GM18505 (cell line): ENCODE measurements around the gene HEBP1.
"Not testable (repeated sequence)": the region's sequence is repeated elsewhere in the genome, so short reads cannot be mapped to it uniquely, and the experiment has no call there.

Experiments used
- ATAC-seq: cut with Tn5 transposase; IDR thresholded peaks from one replicate; pipeline ENCODE4 v1.9.1; 2021; ENCODE audit not compliant: unreplicated experiment
- POLR2A ChIP-seq: IDR thresholded peaks from 4 replicates; pipeline ENCODE4 v1.6.1; 2011; ENCODE audit warnings: borderline replicate concordance; ENCODE audit not compliant: insufficient read depth, insufficient read length; ENCODE audit errors: extremely low read depth

HEBP1 gene, protein sequence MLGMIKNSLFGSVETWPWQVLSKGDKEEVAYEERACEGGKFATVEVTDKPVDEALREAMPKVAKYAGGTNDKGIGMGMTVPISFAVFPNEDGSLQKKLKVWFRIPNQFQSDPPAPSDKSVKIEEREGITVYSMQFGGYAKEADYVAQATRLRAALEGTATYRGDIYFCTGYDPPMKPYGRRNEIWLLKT

GRCh38 chr12:12999959-13000615 lies at the start of gene HEBP1:
Gene HEBP1, minus strand, starts transcription at chr12:13000265. Its CDS starts 151 bp downstream, at chr12:13000114.
- ATAC-seq = peak; percentile 87
- no peak for TF ChIP-seq POLR2A

GRCh38 chr12:13049816-13050215 lies 49.8 kb upstream of the HEBP1 start:
- no peak for ATAC-seq
- no peak for TF ChIP-seq POLR2A

GRCh38 chr12:13046964-13047363 lies 46.9 kb upstream of the HEBP1 start:
- ATAC-seq = no peak
- no peak for TF ChIP-seq POLR2A

- TF ChIP-seq POLR2A = no peak
- ATAC-seq = no peak
These were observed 45.8 kb upstream of the HEBP1 start for GRCh38 chr12:13045816-13046215.

DNA sequence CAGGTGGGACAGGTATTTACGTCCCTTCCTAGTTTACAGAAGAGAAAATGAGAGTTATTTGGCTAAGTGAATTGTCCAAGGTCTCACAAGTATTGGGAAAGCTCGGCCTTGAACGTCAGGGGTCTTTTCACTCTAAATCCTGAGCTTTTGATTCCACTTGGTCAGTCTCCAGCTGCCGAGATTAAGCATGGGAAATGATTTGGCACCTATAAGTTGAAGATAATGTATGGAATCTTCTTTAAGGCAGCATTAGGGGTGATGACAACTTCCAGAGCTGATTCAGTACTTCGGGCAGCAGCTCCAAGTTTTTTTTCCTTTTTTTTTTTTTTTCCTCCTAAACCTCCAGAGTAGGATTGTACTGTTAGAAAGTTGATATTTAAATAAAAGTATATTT lies 44.8 kb upstream of the HEBP1 start:
- ATAC-seq = no peak

GRCh38 chr12:13044002-13044905 lies 44.2 kb upstream of the HEBP1 start, which contains the start of gene FAM234B:
Gene FAM234B, plus strand, starts transcription at chr12:13044381. Its CDS starts 23 bp downstream, at chr12:13044404.
- peak; percentile 81 for ATAC-seq
- TF ChIP-seq POLR2A = no peak

More for the DNA sequence above, 44.8 kb upstream of the HEBP1 start:
- TF ChIP-seq POLR2A = no peak

DNA sequence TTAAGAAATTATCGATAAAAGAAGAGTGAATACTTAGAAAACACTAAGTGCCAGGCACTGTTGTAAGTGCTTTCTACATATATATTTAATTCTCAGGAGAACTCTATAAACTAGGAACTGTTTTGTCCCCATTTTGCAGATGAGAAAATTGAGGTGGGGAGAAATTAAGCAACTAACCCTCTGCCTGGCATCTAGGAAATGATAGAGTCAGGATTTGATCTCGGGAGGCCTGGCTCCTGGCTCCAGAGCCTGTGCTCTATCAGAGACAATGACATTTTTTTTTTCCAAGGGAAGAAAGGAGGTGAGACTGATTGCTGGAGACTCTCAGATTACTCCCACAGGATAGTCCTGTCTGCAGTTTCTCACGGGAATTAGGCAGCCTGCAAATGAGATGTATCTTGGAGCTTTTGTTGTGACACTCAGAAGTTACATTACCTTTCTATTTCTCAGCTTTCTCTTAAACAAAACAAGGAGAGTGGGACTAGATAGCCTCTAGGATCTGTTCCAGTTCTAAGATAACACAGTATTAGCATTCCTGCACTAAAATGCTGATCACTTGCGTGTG lies 42.7 kb upstream of the HEBP1 start:
- ATAC-seq = no peak
- no peak for TF ChIP-seq POLR2A

GRCh38 chr12:13041224-13041623 lies 41.2 kb upstream of the HEBP1 start:
- TF ChIP-seq POLR2A = no peak
- no peak for ATAC-seq

DNA sequence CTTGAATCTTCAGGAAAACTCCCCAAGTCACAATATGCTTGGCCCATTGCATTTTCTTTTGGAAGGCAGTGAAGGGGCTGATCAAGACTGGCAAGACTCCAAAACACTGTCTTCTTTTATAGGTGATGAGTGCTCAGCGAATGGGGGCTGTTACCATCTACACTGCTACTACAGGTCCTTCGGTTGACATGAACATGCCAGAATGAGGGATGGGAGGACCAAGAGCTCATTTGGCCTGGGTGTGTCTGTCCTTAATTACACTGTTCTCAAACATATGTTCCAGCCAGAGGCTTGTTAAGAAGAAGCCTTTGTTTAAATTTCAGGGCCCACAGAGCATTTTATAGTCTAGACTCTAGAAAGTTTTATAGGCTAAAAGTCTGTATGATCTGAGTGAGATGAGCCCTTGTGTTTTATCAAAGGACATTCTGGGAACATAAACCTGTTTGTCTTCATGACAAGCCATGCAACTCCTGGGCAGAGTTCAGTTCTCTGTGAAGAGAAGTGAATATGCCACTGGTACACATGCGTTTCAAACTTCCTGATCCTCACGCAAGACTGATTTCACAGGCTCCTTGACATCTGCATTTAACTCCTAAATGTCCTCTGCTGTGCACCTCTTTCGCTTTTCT lies 39.4 kb upstream of the HEBP1 start:
- TF ChIP-seq POLR2A = no peak
- no peak for ATAC-seq

DNA sequence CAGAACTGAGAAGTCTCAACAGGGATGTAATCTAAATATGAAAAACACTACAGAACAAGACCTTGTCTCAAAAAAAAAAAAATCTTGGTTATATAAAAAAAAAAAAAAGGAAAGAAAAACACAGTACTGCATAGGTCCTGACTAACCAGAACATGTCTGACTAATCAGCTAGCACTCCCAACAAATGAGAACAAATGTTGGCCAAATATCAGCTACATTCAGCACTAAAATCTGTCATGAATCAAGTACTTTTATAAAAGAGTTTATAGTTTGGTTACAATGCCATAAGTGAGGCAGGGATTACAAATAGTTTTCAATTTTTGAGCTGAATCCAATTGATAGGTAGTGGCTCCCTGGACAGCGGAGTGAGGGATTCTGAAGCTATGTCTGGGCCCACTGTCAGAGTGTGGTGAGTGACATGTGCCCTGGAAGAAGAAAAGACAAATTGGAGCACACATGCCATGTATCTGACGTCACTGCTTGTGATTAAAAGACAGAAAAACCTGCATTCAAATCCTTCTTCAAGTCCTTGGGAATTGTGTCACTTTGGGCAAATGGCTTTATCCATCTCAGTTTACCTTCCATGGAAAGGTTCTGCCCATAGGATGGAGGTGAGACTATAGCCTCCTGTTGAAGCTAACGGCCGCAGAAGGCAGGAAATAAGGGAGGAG lies 38.6 kb upstream of the HEBP1 start:
- no peak for ATAC-seq
- TF ChIP-seq POLR2A = no peak

DNA sequence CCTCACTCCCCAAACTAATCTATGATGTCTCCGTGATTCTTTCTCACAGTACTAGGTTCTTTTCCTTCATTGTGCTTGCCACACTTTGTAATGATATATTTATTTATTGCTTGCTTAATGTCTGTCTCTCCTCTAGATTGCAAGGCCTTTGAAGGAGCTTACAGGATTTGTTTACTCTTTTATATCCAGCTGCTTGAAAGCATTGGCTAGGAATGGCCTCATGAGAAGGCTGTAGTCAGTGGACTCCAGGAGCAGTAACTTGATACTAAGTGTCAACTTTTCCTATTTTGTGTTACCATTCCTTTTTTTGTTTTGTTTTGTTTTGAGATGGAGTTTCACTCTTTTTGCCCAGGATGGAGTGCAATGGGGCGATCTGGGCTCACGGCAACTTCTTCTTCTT lies 36.8 kb upstream of the HEBP1 start:
- ATAC-seq = no peak

GRCh38 chr12:13035335-13035734 lies 35.3 kb upstream of the HEBP1 start:
- not testable (repeated sequence) for ATAC-seq

More for the DNA sequence above, 36.8 kb upstream of the HEBP1 start:
- TF ChIP-seq POLR2A = no peak
